Smooth muscle cell of the umbilical artery (primary cell): ENCODE measurements around the gene MAN2A1. TPM values are rescaled to one million over a fixed set of nuclear protein-coding genes. Genes with fewer than 3 reads are reported as not detected.

Experiments used
- total RNA-seq: library from RNA; depleted of rRNA; stranded (reverse); fragments of >200 nt; gene quantifications from 2 replicates; pipeline ENCODE4 v1.2.3, GENCODE V29; 2014

Gene MAN2A1
- 124 and 134 TPM in 2 replicates for total RNA-seq

GRCh38 chr5:109689740-109690241 is at the start of gene MAN2A1:
Gene MAN2A1, plus strand, starts transcription at chr5:109689927. Its CDS starts 491 bp downstream, at chr5:109690418.

